Amygdala (tissue), 56 donors: ENCODE data around the gene CPA4.

Source experiments
- DNase-seq, 56 donors: peaks; one replicate each; lab custom pipeline; 2025; lab: John Stamatoyannopoulos, UW

Gene CPA4

GRCh38 chr7:130274296-130274695 lies 18.7 kb upstream of the CPA4 start:
- DNase-seq: no peak

DNA sequence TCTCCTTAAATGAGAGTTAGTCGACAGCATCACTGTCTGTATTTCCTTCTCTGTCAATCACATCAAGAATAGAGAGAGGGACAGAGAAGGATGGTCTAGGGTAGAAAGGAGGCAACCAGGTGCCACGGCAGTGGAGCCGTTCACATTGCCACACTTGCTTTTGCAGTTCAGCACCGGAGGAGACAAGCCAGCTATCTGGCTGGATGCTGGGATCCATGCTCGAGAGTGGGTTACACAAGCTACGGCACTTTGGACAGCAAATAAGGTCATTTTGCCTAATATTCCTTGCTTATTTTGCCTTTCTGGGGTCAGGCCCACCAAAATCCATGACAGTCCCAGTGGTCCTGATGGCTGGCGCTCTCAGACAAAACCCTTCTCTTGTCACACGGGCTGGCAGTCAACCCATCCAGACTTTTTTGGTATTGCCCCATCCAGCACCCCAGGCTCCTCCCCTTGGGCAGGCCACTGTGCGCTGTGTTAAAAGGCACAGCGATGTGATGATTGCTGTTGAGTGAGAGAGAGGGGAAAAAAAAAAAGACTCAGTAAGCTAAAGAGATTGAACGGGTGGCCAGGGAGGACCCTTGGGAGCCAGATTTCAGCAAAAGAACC lies 17.9 kb upstream of the CPA4 start:
- peak in 1 of 56 donors; percentile 8 for DNase-seq

DNA sequence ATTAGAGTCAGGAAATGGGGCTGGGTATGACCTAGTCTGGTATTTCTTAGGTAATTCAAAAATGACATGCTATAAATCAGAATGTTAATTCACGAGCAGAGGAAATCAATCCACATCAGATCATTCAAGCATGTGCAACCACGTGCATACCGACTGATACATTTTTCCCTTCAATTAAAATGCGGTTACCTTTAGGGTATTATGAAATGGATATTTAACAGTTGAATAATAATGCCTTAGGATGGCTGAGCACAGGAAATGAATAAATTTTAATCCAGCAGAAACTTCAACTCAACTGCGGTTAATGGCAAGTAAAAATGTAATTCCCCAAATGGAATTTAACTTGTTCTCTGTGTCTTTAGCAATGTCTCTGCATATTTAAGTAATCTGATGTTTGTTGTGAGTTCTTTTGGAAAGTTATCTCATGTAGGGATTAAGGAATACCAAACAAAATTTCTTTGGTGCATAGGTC lies 17.1 kb upstream of the CPA4 start:
- DNase-seq: no peak

GRCh38 chr7:130276796-130277762 lies 15.9 kb upstream of the CPA4 start:
- peak in 1 of 56 donors; percentile 10 for DNase-seq

DNA sequence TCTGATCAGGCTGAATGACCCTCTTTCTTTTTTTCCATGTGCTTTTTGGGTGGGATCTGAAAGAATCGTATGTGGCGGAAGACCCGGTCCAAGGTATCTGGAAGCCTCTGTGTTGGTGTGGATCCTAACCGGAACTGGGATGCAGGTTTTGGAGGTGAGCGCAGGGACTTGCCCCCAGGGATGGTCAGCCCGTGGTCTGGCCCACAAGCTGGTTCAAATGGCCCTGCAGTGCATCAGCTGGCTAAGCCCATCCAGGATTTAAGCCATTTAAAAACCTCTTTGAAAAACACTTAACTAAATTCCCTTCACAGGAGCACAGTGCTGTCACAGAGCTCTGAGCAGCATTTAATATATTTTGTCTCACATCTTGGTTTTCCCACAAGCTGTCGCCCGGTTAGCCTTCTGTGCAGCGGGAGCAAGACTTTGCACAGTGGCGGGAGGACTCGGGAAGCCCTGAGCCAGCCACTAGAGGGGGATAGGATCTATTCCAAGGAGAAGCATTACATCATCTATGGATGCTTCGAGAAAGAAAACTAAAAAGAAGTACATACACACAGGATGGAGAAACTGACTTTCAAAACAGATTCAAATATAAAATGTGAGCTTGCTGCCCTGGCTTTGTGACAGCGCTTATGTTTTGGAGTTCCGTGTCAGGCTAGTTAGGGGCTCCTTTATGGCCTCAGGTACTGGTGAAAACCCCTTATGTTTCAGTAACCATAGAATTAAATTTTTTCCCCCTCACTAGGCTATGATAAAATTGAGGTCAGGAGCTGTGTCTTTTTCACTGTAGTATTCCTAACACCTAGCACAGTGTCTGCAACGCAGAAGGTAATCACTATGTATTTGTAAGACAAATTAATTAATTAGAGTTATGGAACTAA lies 15.0 kb upstream of the CPA4 start:
- DNase-seq: peak in 37 of 56 donors; percentile 6 to 71 (median 37)

DNA sequence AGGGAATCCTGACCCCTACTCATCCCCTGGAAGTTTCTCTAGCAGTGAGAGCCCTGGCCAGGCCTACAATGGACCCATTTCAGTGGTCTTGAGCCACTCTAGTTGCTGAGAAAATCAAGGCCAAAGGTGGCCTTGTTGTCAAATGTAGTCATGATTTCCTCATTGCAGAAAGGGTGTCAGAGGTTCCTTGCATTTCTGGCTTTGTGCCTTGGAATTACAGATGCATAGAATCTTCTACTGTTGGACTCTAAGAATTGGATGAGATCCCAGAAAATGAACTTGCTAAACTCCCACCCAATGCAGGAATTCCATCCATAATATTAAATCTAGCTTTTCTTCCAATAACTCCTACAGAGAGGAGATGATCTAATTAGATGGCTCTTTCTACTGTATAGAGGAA lies 14.1 kb upstream of the CPA4 start:
- peak in 1 of 56 donors; percentile 7 for DNase-seq

DNA sequence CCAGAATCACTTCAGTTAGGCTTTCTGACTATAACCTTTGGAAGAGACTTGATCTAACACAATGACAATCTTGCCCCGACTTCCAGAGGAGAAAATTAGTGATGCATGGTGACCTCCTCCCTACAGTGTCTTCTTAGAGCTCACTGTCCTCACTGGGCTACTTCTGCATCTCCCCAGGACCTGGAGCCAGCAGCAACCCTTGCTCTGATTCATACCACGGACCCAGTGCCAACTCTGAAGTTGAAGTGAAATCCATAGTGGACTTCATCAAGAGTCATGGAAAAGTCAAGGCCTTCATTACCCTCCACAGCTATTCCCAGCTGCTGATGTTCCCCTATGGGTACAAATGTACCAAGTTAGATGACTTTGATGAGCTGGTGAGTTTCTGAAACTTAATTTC lies 13.7 kb upstream of the CPA4 start:
- peak in 1 of 56 donors; percentile 9 for DNase-seq

- no peak for DNase-seq
Observed at GRCh38 chr7:130279906-130280305, 13.1 kb upstream of the CPA4 start.

- DNase-seq: no peak
Observed at GRCh38 chr7:130281260-130281659, 11.7 kb upstream of the CPA4 start.

DNA sequence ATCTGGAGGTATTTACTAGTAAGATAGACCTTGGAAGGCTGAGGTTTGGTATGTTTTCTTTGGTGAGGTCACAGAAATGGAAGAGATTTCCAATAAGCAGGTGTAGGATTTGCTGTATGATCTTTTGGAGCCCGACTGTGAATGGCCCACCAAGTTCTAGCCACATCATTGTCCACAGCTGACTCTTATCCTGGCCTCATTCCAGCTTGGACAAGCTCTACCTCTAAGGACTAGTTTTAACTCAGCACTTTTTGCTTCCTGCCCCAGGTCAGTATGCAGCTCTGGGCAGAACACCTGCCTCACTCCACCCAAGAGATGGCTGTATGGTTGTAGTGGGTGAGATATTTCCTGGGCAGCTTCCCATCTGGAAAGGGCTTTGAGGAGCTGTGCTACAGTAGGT lies 6.1 kb upstream of the CPA4 start:
- DNase-seq: no peak

GRCh38 chr7:130288168-130288567 lies 4.8 kb upstream of the CPA4 start:
- DNase-seq: no peak

DNA sequence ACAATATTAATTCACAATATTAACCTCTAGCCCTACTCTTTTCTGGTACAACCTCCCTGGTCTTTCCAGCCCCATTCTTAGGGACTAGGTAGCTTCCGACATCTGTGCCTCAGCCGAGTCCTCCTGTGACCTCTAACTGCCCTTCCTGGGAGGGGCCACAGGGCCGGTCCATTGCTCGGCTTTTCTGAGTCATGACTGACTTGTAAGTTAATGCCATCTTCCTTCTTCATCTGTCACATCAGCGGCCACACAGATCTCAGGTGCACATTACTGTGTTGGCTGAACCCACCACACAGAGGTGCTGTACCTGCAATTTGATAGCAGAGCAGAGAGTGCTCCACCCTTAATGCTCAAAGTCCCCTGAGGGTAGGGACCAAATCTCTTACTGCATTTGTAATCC lies 4.1 kb upstream of the CPA4 start:
- DNase-seq: no peak

- DNase-seq: no peak
Observed at GRCh38 chr7:130289478-130289877, 3.5 kb upstream of the CPA4 start.

DNA sequence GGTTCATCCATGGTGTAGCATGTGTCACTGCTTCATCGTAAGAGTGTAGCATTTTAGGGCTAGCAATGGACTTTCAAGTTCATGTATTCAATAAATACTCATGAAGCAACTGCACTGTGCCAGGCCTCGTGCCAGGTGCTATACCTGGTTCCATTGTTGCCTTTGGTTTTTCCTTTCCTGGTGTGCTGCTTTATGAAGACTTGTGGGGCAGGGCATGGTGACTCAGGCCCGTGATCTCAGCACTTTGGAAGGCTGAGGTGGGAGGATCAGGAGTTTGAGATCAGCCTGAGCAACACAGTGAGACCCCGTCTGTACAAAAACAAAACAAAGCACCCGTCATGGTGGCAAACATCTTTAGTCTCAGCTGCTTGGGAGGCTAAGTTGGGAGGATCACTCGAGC lies 2.2 kb upstream of the CPA4 start:
- no peak for DNase-seq

- no peak for DNase-seq
Observed at GRCh38 chr7:130293521-130293920, 560 bp downstream of the CPA4 start.

DNA sequence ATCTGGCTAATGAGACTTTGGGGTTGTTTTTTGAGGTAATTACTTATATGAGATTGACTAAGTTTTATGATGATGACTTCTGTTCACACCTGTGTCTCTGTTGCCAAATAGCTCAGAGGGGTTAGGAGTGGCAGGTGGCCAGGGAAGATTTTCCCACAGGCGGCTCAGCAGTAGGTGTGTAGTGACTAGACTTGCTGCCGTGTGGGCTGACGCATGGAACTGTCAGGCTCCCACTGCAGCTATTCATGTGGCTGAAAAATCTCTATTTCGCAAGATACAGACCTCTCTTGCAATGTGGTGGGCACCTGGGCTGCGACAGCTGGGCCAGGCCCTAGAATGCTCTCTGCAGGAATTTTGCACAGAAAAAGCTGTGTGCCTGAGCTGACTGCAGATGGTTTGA lies 1.4 kb downstream of the CPA4 start:
- peak in 10 of 56 donors; percentile 5 to 48 (median 19) for DNase-seq

GRCh38 chr7:130296221-130296951 lies 3.4 kb downstream of the CPA4 start:
- no peak for DNase-seq

- DNase-seq: peak in 1 of 56 donors; percentile 25
Observed at GRCh38 chr7:130297628-130298543, 4.9 kb downstream of the CPA4 start.
